GM19043 (cell line): ENCODE data around the gene RPP25L.

Source experiments
- ATAC-seq: cut with Tn5 transposase; IDR thresholded peaks from one replicate; pipeline ENCODE4 v1.9.1; 2021; ENCODE audit warnings: low read depth; ENCODE audit not compliant: unreplicated experiment

RPP25L gene

GRCh38 chr9:34612788-34613390 lies 992 bp upstream of the RPP25L start:
- no peak for ATAC-seq

GRCh38 chr9:34611251-34611810 lies 566 bp downstream of the RPP25L start:
- no peak for ATAC-seq

- no peak for ATAC-seq
Observed at GRCh38 chr9:34610434-34611206, 1.3 kb downstream of the RPP25L start.

- ATAC-seq, result no peak
Observed at GRCh38 chr9:34607331-34607730, 4.6 kb downstream of the RPP25L start.

GRCh38 chr9:34606905-34607304 lies 5.0 kb downstream of the RPP25L start:
- ATAC-seq, result no peak

GRCh38 chr9:34606190-34606589 lies 5.7 kb downstream of the RPP25L start:
- ATAC-seq, result no peak

GRCh38 chr9:34603610-34604231 lies 8.2 kb downstream of the RPP25L start:
- peak; percentile 78 for ATAC-seq

GRCh38 chr9:34601937-34602573 lies 9.8 kb downstream of the RPP25L start:
- ATAC-seq, result no peak

- no peak for ATAC-seq
Observed at GRCh38 chr9:34600908-34601307, 11.0 kb downstream of the RPP25L start.

- no peak for ATAC-seq
Observed at GRCh38 chr9:34599546-34599945, 12.4 kb downstream of the RPP25L start.

- no peak for ATAC-seq
Observed at GRCh38 chr9:34594177-34594576, 17.7 kb downstream of the RPP25L start.

- no peak for ATAC-seq
Observed at GRCh38 chr9:34592895-34593601, 18.8 kb downstream of the RPP25L start.

- ATAC-seq, result no peak
Observed at GRCh38 chr9:34591917-34592866, 19.7 kb downstream of the RPP25L start.

GRCh38 chr9:34591248-34591916 lies 20.5 kb downstream of the RPP25L start:
- no peak for ATAC-seq

GRCh38 chr9:34590381-34591247 lies 21.3 kb downstream of the RPP25L start:
- no peak for ATAC-seq

GRCh38 chr9:34589636-34590380 lies 22.1 kb downstream of the RPP25L start, which contains the start of gene CNTFR:
Gene CNTFR (minus strand): TSS chr9:34589724. CDS start chr9:34568981, 20,743 bp downstream.
- no peak for ATAC-seq
